Ectodermal cell (in vitro differentiated cells): ENCODE measurements around the gene PLAA.
"Not testable (repeated sequence)": the region's sequence is repeated elsewhere in the genome, so short reads cannot be mapped to it uniquely, and the experiment has no call there.

Source experiments
- H3K27ac ChIP-seq: 2 replicates; pipeline ENCODE4 v1.7.0; 2013; ENCODE audit warnings: mild to moderate bottlenecking, low read depth, low read length; ENCODE audit not compliant: insufficient read depth, poor library complexity, severe bottlenecking
- H3K27me3 ChIP-seq: 2 replicates; pipeline ENCODE4 v1.7.0; 2013; ENCODE audit warnings: mild to moderate bottlenecking, low read length; ENCODE audit not compliant: insufficient read depth, control insufficient read depth, poor library complexity, severe bottlenecking
- H3K36me3 ChIP-seq: one replicate; pipeline ENCODE4 v1.7.0; 2013; ENCODE audit warnings: low read length; ENCODE audit not compliant: control insufficient read depth, insufficient read depth
- H3K4me1 ChIP-seq: one replicate; pipeline ENCODE4 v1.7.0; 2013; ENCODE audit warnings: low read length; ENCODE audit not compliant: control insufficient read depth, insufficient read depth
- H3K4me3 ChIP-seq: 2 replicates; pipeline ENCODE4 v1.7.0; 2013; ENCODE audit warnings: low read depth, low read length, control low read depth; ENCODE audit not compliant: insufficient read depth
- H3K9me3 ChIP-seq: 2 replicates; pipeline ENCODE4 v1.7.0; 2013; ENCODE audit warnings: mild to moderate bottlenecking, low read length, moderate library complexity; ENCODE audit not compliant: control insufficient read depth
- whole genome bisulfite sequencing, 2 experiments: methylation state at CpG; one replicate each; pipeline ENCODE4 v1.1.7; 2013; ENCODE audit warnings: missing lambda C conversion rate in 2 of 2; 5-methylcytosine and 5-hydroxymethylcytosine counted together

PLAA gene

GRCh38 chr9:26888271-26888670, 58.8 kb downstream of the PLAA start:
- 88 to 91% methylated on average over 1 of the region's 1 CpG for WGBS, 2 experiments
- Histone ChIP-seq H3K27ac (no peak overlapping the region), H3K4me1 (no peaks in the 10 kb centered on the region), H3K27me3 (no peaks in the 10 kb centered on the region), H3K9me3 (no peaks in the 10 kb centered on the region), H3K36me3 (peaks cover 7% of the 10 kb centered on the region), H3K4me3 (no peak overlapping the region)

GRCh38 chr9:26882154-26882553, 64.9 kb downstream of the PLAA start:
- no peaks in the 10 kb centered on the region for H3K27me3 ChIP-seq
- H3K9me3 ChIP-seq: no peaks in the 10 kb centered on the region
- WGBS, 2 experiments: 92 to 97% methylated on average over 3 of the region's 3 CpGs
- H3K4me3 ChIP-seq: no peak overlapping the region
- no peak overlapping the region for H3K27ac ChIP-seq
- no peaks in the 10 kb centered on the region for H3K4me1 ChIP-seq
- peaks cover 26% of the 10 kb centered on the region for H3K36me3 ChIP-seq

GRCh38 chr9:26880262-26880661, 66.8 kb downstream of the PLAA start:
- Histone ChIP-seq H3K4me1 (no peaks in the 10 kb centered on the region), H3K36me3 (peaks cover 26% of the 10 kb centered on the region), H3K27ac (no peak overlapping the region), H3K9me3 (no peaks in the 10 kb centered on the region), H3K4me3 (no peak overlapping the region), H3K27me3 (no peaks in the 10 kb centered on the region)
- WGBS, 2 experiments: 96 to 98% methylated on average over 4 of the region's 4 CpGs

- H3K27me3 ChIP-seq, H3K9me3 ChIP-seq, H3K27ac ChIP-seq, H3K4me3 ChIP-seq, H3K4me1 ChIP-seq, H3K36me3 ChIP-seq: not testable (repeated sequence)
- WGBS, 2 experiments: 72 to 90% methylated on average over 3 of the region's 3 CpGs
Observed at GRCh38 chr9:26875155-26875554, 71.9 kb downstream of the PLAA start.

- H3K4me3 ChIP-seq: no peak overlapping the region
- H3K4me1 ChIP-seq: no peaks in the 10 kb centered on the region
- H3K27me3 ChIP-seq: no peaks in the 10 kb centered on the region
- no peak overlapping the region for H3K27ac ChIP-seq
- no peaks in the 10 kb centered on the region for H3K36me3 ChIP-seq
- 91 to 98% methylated on average over 5 to 6 of the region's 8 CpGs for WGBS, 2 experiments
- no peaks in the 10 kb centered on the region for H3K9me3 ChIP-seq
Observed at GRCh38 chr9:26870292-26870691, 76.8 kb downstream of the PLAA start.

- Histone ChIP-seq H3K4me3 (no peak overlapping the region), H3K36me3 (peaks cover 5% of the 10 kb centered on the region), H3K4me1 (no peaks in the 10 kb centered on the region), H3K27me3 (no peaks in the 10 kb centered on the region), H3K27ac (no peak overlapping the region), H3K9me3 (no peaks in the 10 kb centered on the region)
- WGBS, 2 experiments: 86% methylated on average over 1 of the region's 1 CpG; no CpG with 5 or more reads in 1 of the 2 experiments
Observed at GRCh38 chr9:26863074-26863473, 84.0 kb downstream of the PLAA start.

GRCh38 chr9:26856413-26857032, 90.5 kb downstream of the PLAA start:
- no peaks in the 10 kb centered on the region for H3K9me3 ChIP-seq
- H3K27ac ChIP-seq: no peak overlapping the region
- no peaks in the 10 kb centered on the region for H3K4me1 ChIP-seq
- no peaks in the 10 kb centered on the region for H3K27me3 ChIP-seq
- WGBS, 2 experiments: 41 to 57% methylated on average over 1 of the region's 1 CpG
- H3K4me3 ChIP-seq: no peak overlapping the region
- H3K36me3 ChIP-seq: peaks cover 18% of the 10 kb centered on the region
